HCT116 (cell line): ENCODE measurements around the gene MIR17HG. TPM values are rescaled to one million over a fixed set of nuclear protein-coding genes. Genes with fewer than 3 reads are reported as not detected.

Experiments
- ATAC-seq: fragments of 200-7000 bp; cut with Tn5 transposase; 2 replicates; pipeline ENCODE4 v1.9.1; 2020; ENCODE audit warnings: mild to moderate bottlenecking, moderate library complexity
- BruUV-seq: library from RNA; stranded (reverse); fragments of 400-500 nt; replicated peaks from 2 replicates; lab custom pipeline; 2021; lab: Mats Ljungman, UMichigan
- CTCF ChIA-PET: fragments of 300-600 bp; sonication (Branson Sonifier 250); formaldehyde crosslinking; loops from one replicate; lab custom pipeline; 2021; ENCODE audit warnings: antibody characterized with exemption; lab: Charles Lee
- POLR2A ChIA-PET: fragments of 300-600, 350-600 bp; sonication (Branson Sonifier 250); formaldehyde crosslinking; loops from one replicate; lab custom pipeline; 2021; ENCODE audit warnings: antibody characterized with exemption; lab: Charles Lee
- RAD21 ChIA-PET, 2 experiments: fragments of 300-600 bp; sonication (Branson Sonifier 250); formaldehyde crosslinking; loops; one replicate each; lab custom pipeline; 2023; ENCODE audit warnings: low total read pairs in 2 of 2; ENCODE audit not compliant: uncharacterized antibody in 2 of 2, unreplicated experiment in 2 of 2, low non-redundant PET in 1 of 2; lab: Charles Lee
- DNase-seq: peaks from one replicate; pipeline ENCODE4 v3.0.0-alpha.2; 2010; ENCODE audit warnings: low read depth, low spot score
- H2AFZ ChIP-seq: fragments of 200-600 bp; shearing (Covaris generic), sonication (generic); 2 replicates; pipeline ENCODE4 v1.6.1; 2017; ENCODE audit warnings: low read depth, mixed run types, mixed read lengths, antibody characterized with exemption, low read length; ENCODE audit not compliant: poor library complexity, severe bottlenecking
- H3K27ac ChIP-seq: 2 replicates; pipeline ENCODE4 v1.5.1; 2012; ENCODE audit warnings: low read depth, low read length
- H3K27me3 ChIP-seq: fragments of 200-600 bp; sonication (generic); 2 replicates; pipeline ENCODE4 v1.6.1; 2016; ENCODE audit warnings: mixed run types, low read length, mixed read lengths; ENCODE audit not compliant: insufficient read depth
- H3K36me3 ChIP-seq, 2 experiments: fragments of 200-500 bp in 1 of 2; fragments of 200-600 bp in 1 of 2; sonication (Bioruptor generic) in 1 of 2; sonication (generic) in 1 of 2; 2 replicates each; pipeline versions ENCODE4 v1.5.1 to v1.6.1; 2014 to 2016; ENCODE audit warnings: low read length in 2 of 2, inconsistent platforms in 1 of 2, mixed read lengths in 1 of 2, mixed run types in 1 of 2; ENCODE audit not compliant: insufficient read depth in 2 of 2, control insufficient read depth in 1 of 2
- H3K4me1 ChIP-seq, 2 experiments: fragments of 200-600 bp in 1 of 2; sonication (generic) in 1 of 2; 2 replicates each; pipeline versions ENCODE4 v1.5.1 to v1.6.1; 2012 to 2017; ENCODE audit warnings: low read length in 2 of 2, inconsistent platforms in 1 of 2, mild to moderate bottlenecking in 1 of 2, mixed read lengths in 1 of 2, mixed run types in 1 of 2, moderate library complexity in 1 of 2; ENCODE audit not compliant: insufficient read depth in 2 of 2, control insufficient read depth in 1 of 2
- H3K4me2 ChIP-seq: fragments of 200-600 bp; sonication (generic); 2 replicates; pipeline ENCODE4 v1.6.1; 2017; ENCODE audit warnings: mixed run types, low read length, mixed read lengths
- H3K4me3 ChIP-seq, 2 experiments: fragments of 200-600 bp in 1 of 2; sonication (generic) in 1 of 2; replicated peaks in 1 of 2; 2 replicates each; pipeline ENCODE4 v1.5.1; 2011 to 2016; ENCODE audit warnings: low read length in 2 of 2, control low read depth in 1 of 2, low read depth in 1 of 2, mild to moderate bottlenecking in 1 of 2, mixed read lengths in 1 of 2, mixed run types in 1 of 2
- H3K79me2 ChIP-seq: fragments of 200-600 bp; sonication (generic); 2 replicates; pipeline ENCODE4 v1.6.1; 2017; ENCODE audit warnings: mild to moderate bottlenecking, mixed run types, low read length, moderate library complexity, mixed read lengths; ENCODE audit not compliant: insufficient read depth
- H3K9ac ChIP-seq: fragments of 200-600 bp; sonication (generic); 2 replicates; pipeline ENCODE4 v1.6.1; 2016; ENCODE audit warnings: low read length, mixed read lengths
- H3K9me2 ChIP-seq: fragments of 200-600 bp; sonication (generic), shearing (Covaris generic); 2 replicates; pipeline ENCODE4 v1.6.1; 2017; ENCODE audit warnings: mixed run types, mild to moderate bottlenecking, moderate library complexity; ENCODE audit not compliant: insufficient read depth
- H3K9me3 ChIP-seq, 2 experiments: fragments of 200-500 bp in 1 of 2; fragments of 200-600 bp in 1 of 2; sonication (Bioruptor generic) in 1 of 2; sonication (generic) in 1 of 2; 2 replicates each; pipeline ENCODE4 v1.6.1; 2014 to 2017; ENCODE audit warnings: low read length in 2 of 2, mixed read lengths in 2 of 2, inconsistent platforms in 1 of 2, low read depth in 1 of 2, mild to moderate bottlenecking in 1 of 2, mixed run types in 1 of 2, moderate library complexity in 1 of 2; ENCODE audit not compliant: control insufficient read depth in 1 of 2, insufficient read depth in 1 of 2
- H4K20me1 ChIP-seq: fragments of 200-600 bp; sonication (generic), shearing (Covaris generic); 2 replicates; pipeline ENCODE4 v1.6.1; 2017; ENCODE audit warnings: mixed run types, mild to moderate bottlenecking, moderate library complexity; ENCODE audit not compliant: insufficient read depth
- ATF3 ChIP-seq: IDR thresholded peaks from 2 replicates; pipeline ENCODE4 v1.6.1; 2012
- CBX3 ChIP-seq: IDR thresholded peaks from 2 replicates; pipeline ENCODE4 v1.6.1; 2012; ENCODE audit warnings: low read depth
- CEBPB ChIP-seq: IDR thresholded peaks from 2 replicates; pipeline ENCODE4 v1.6.1; 2012; ENCODE audit warnings: low read depth
- CTCF ChIP-seq, 3 experiments: fragments of 200-600 bp in 1 of 3; sonication (generic) in 1 of 3; IDR thresholded peaks in 2 of 3; conservative IDR thresholded peaks in 1 of 3; 2 replicates each; pipeline ENCODE4 v1.5.1; 2012 to 2017; ENCODE audit warnings: low read depth in 2 of 3, low read length in 2 of 3, antibody characterized with exemption in 1 of 3, borderline replicate concordance in 1 of 3, control low read depth in 1 of 3, mild to moderate bottlenecking in 1 of 3, mixed read lengths in 1 of 3, mixed run types in 1 of 3, moderate library complexity in 1 of 3; ENCODE audit not compliant: insufficient read depth in 1 of 3
- EGR1 ChIP-seq: IDR thresholded peaks from 2 replicates; pipeline ENCODE4 v1.6.1; 2012; ENCODE audit warnings: low read depth
- ELF1 ChIP-seq: IDR thresholded peaks from 2 replicates; pipeline ENCODE4 v1.6.1; 2012; ENCODE audit warnings: low read depth, borderline replicate concordance
- EZH2phosphoT487 ChIP-seq: fragments of 200-600 bp; IDR thresholded peaks from 2 replicates; pipeline ENCODE4 v1.6.1; 2018; ENCODE audit warnings: antibody characterized with exemption, borderline replicate concordance
- FOSL1 ChIP-seq: IDR thresholded peaks from 2 replicates; pipeline ENCODE4 v1.6.1; 2012; ENCODE audit warnings: low read depth
- JUND ChIP-seq: IDR thresholded peaks from 2 replicates; pipeline ENCODE4 v1.6.1; 2012
- POLR2A ChIP-seq: IDR thresholded peaks from 2 replicates; pipeline ENCODE4 v1.7.0; 2011; ENCODE audit warnings: borderline replicate concordance; ENCODE audit not compliant: insufficient read depth, insufficient read length; ENCODE audit errors: extremely low read depth
- POLR2AphosphoS5 ChIP-seq: IDR thresholded peaks from 2 replicates; pipeline ENCODE4 v1.6.1; 2011; ENCODE audit warnings: mild to moderate bottlenecking, low read depth, low read length, moderate library complexity
- RAD21 ChIP-seq: IDR thresholded peaks from 2 replicates; pipeline ENCODE4 v1.6.1; 2012; ENCODE audit warnings: low read depth, mild to moderate bottlenecking
- SP1 ChIP-seq: IDR thresholded peaks from 2 replicates; pipeline ENCODE4 v1.6.1; 2012; ENCODE audit warnings: low read depth
- YY1 ChIP-seq: IDR thresholded peaks from 2 replicates; pipeline ENCODE4 v1.6.1; 2011; ENCODE audit warnings: low read length, low read depth, moderate library complexity, mild to moderate bottlenecking; ENCODE audit not compliant: insufficient replicate concordance; ENCODE audit errors: extremely low read depth
- ZFX ChIP-seq: fragments of 450-650 bp; IDR thresholded peaks from 2 replicates; pipeline ENCODE4 v1.6.1; 2017
- ZNF274 ChIP-seq: fragments of 200-500 bp; sonication (Bioruptor generic); IDR thresholded peaks from 2 replicates; pipeline ENCODE4 v1.6.1; 2014; ENCODE audit warnings: mild to moderate bottlenecking, low read depth, low read length, inconsistent platforms
- intact Hi-C: fragments of 100-400 bp; cut with micrococcal nuclease; formaldehyde crosslinking; loops from 2 replicates; pipeline ENCODE4 v1.10.0; 2022
- total RNA-seq: library from RNA; stranded (reverse); gene quantifications from one replicate; pipeline ENCODE4 v1.2.1, GENCODE V29; 2021; ENCODE audit not compliant: unreplicated experiment

The MIR17HG gene
- total RNA-seq, 1 experiment from 2014 or later = 10.3 TPM

GRCh38 chr13:91298060-91298459, 49.4 kb upstream of the MIR17HG start:
- ChIA-PET POLR2A (no interaction called here), CTCF (no interaction called here), RAD21 (no interaction called here)
- TF ChIP-seq CTCF (IDR thresholded peaks at IDR 0.05 in 2 of 3, conservative IDR thresholded peaks at IDR 0.05 in 1 of 3; ENCODE audit: borderline replicate concordance in 1 of 3, insufficient read depth in 1 of 3, low read depth in 2 of 3, low read length in 2 of 3) = no peak
- no peak for TF ChIP-seq SP1
- TF ChIP-seq JUND = no peak
- no peak for TF ChIP-seq ZFX
- TF ChIP-seq CBX3 = no peak
- no peak for TF ChIP-seq RAD21
- no peak for TF ChIP-seq CEBPB
- TF ChIP-seq ELF1 = no peak
- TF ChIP-seq YY1 = no peak
- no peak for TF ChIP-seq FOSL1
- no peak for TF ChIP-seq EZH2phosphoT487
- no peak for TF ChIP-seq EGR1
- TF ChIP-seq POLR2AphosphoS5 = no peak
- no peak for TF ChIP-seq ATF3
- no peak for TF ChIP-seq POLR2A
- no peak for TF ChIP-seq ZNF274
- intact Hi-C loops = no loop called here
- no peak overlapping the region for H3K4me2 ChIP-seq
- no TSS peak for BruUV-seq
- no peak overlapping the region for H3K4me3 ChIP-seq
- no peak overlapping the region for H3K27ac ChIP-seq
- no peaks in the 10 kb centered on the region for H3K9me2 ChIP-seq
- no peaks in the 10 kb centered on the region for H4K20me1 ChIP-seq
- DNase-seq (no peak), ATAC-seq (no peak)
- H3K27me3 ChIP-seq = no peaks in the 10 kb centered on the region
- H2AFZ ChIP-seq = no peak overlapping the region
- H3K9ac ChIP-seq = no peak overlapping the region
- no peaks in the 10 kb centered on the region for H3K9me3 ChIP-seq
- no peaks in the 10 kb centered on the region for H3K79me2 ChIP-seq
- no peaks in the 10 kb centered on the region for H3K4me1 ChIP-seq
- no peaks in the 10 kb centered on the region for H3K36me3 ChIP-seq
